Epidermal melanocyte (primary cell): ENCODE data around the gene CABCOCO1.

Experiments
- DNase-seq: peaks from one replicate; pipeline ENCODE4 v3.0.0; 2011; ENCODE audit warnings: low spot score; ENCODE audit not compliant: insufficient read length

CABCOCO1 gene

DNA sequence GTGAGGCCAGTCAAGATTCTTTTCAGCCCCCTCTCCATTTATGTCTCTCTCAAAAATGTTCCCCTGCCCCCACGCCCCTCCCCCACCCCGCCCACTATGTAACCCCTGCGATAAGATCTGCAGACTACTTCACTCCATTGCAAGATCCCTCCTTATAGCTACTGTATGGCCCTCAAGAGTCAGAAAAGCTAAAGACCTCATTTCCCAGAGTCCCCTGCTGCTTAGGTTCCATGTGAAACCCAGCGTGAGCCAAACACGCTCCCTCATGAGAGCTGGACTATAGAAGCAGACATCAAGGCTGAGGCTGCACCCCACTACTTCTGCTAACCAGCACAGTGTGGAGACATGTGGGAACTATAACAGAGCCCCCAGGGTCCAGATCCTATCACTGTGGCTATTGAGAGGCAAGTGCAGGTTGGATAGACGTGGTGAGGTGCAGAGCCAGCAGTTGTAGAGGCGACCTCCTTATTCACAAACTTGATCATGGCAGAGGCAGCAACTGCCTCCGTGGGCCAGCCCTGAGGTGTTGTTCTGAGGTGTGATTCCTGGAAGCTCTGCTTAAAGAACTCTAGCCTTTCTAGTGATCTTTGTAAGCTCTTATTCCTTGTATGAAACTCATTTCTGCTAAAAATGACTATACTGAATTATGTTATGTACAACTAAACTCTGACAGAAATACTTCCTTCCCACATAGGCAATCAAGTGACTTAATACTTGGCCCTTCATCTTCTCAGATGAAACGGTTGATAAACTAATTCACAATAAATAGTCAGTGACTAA, 121.8 kb downstream of the CABCOCO1 start:
- DNase-seq = no peak

DNA sequence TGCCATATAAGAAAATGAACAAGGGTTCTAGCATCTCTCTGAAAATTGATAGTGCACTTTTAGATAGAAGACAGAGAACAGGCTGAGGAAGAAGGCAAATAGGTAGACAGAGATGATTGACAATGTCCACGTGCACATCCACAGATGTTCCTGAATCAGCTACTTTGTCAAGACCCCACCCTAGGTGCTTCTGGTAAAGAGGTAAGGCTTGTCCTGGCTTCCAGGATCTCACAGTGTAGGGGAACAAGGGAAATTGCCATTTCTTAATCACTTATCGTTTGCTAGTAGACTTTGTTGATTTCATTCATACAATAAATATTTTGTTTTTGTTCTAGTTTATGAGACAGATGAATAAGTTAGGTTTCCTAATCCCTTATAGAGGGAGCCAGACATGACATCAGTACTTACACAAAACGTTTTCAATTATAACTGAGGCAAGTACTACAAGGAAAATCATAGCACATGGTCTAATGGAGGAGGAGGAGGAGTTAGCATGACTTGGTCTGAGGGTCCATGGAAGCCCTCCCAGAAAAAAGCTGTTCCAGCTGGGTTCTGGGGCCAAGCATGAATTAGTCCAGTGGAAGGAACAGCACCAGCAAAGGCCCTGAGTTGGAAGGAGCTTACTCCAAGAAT, 122.9 kb downstream of the CABCOCO1 start:
- DNase-seq = no peak

DNA sequence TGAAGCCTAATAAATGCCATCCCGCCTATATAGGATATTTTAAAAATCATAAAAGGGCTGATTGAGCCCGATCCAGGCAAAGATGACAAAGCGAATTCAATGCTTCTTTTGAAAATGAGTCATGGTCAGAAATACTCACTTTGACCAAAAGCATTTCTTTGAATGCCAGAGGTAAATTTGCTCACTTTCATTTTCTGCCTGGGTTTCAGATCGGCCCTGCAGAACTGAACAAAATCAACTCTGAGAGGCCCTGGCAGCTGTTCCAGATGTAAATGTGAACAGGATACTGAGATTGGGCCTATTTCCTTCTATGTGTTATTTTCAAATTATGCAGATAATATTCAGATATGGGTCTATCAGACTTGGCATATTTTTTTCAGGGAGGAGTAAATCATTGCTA, 124.0 kb downstream of the CABCOCO1 start:
- DNase-seq = peak; percentile 63

DNA sequence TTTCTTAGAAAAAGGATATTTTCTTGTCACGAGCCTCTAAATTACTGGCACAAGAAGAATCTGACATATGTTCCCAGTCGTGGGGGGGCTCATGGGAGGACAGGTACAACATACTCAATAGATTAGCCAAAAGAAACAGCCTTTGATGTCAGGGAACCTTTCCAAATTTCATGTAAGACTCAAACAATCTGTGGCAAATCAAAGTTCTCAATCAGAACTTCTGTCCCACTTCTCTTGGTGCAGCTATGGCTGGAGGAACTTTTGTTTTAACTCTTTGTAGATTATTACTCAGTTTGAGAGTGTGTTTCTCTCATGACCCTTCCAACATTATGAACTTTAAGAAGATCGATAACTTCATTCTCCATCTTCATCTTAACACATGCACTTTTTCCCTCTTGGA, 124.4 kb downstream of the CABCOCO1 start:
- no peak for DNase-seq

DNA sequence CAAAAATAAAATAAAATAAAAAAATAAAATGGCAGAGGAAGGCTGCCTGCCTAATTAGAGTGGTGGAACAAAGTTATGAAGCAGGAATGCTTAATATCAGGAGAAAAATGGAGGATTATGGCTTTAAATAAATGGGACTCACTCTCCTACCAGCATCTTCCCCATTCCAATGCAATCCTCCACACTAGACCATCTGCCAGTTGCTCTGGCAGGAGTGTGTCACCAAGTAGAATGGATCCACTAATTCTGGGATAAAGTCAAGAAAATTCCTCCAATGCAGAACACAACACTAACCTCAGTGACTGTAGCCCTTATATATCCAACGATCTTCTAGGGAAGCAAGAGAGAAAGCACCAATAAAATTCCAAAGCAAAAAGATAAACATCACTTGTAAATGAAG, 126.3 kb downstream of the CABCOCO1 start:
- no peak for DNase-seq

DNA sequence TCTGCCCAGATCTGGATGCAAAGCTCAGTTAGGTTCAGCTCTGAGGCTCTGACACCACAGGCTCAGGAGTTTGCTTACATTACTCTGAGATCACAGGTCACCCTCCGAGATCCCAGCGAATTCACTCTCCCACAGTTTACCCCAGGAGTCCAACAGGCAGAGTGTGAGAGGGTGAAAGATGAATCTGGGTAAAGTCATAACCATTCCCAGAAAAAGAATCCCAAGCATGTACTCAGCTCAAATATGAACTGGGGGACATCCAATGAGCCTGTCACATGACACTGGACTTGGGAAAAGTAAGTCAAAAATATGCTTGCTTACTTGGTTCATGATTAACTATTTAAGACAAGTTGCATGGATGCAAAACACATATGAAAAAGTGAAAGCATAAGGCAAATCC, 128.5 kb downstream of the CABCOCO1 start:
- no peak for DNase-seq

DNA sequence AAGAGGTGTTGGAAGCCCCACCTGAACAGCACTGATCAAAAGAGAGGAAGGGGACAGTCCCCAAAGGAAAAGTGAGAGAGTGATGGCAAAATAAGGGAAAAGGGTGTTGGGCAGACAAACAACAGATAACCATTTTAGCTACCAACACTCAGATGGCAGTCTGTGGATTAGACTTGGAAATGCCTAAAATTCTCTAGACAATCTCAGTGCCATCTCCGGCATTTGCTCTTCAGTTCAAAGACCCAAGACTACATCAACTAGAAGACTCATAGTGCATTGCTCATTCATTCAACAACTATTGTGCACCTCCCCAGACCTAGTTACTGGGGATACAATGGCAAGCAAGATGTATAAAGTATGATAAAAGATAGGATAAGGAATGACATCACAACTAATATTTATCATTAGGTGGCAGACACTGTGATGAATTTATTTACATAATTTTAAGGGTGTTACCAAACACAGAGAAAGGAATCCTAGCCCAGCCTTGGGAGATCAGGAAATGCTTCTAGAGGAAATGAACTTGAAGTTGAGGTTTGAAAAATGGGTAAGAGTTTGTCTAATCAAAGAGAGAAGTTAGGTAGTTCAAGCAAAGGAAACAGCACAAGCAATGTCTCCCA, 129.5 kb downstream of the CABCOCO1 start:
- no peak for DNase-seq

DNA sequence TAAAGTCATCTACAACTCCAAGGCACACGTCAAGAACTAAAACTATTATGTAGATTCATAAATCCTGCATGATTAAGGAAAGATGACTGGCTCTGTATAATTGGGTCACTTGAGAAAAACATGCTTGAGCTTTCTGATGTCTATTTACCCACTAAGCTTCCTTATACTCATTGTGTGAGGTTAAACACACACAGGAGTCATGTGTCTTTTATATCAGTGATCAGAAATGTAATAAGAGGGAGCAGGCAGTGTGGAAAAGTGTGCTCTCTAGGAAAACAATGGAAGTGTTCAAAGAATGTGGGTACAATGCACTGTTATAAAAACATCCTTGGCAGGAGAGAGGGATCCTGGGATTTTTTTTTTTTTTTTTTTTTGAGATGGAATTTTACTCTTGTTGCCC, 130.2 kb downstream of the CABCOCO1 start:
- DNase-seq = no peak

DNA sequence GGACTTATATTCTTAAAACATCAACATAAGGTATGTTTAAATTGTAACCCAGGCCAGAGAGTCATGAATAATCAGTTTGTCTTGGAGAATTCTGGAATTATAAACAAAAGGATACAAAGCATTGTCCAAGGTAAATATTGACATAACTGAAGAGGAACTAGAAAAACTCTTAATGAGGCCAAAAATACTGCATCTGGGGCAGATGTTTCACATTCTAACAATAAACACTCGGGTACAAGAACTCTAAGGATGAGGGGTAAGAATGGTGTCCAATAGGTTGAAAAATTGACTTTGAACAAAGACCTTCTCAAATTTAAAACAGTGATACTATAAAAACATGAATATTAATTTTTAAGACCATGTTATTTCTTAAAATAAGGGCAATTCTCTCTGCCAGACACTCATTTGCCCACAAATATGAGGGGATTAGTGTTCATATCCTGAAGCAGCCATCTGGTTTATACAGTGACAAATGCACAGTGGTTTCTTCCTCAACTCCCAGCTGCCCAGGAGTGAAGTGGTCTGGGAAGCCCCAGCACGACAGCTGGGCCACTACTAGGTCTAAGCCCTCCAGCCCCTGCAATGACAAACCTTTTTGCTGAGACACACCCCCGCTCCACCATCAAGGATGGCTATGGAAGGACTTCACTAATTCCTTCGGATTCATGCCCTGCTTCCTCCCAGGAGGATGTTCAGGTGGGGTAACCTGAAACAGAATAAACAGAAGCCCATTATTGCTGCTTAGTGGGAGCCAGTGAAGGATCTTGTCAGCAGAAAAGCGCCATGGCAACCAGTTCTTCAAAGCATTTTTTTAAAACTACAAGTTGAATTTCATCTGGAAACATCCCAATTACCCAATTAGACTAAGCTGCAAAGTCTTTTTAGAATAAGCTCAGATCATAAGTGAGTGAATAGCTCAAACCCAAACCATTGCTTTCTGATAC, 131.3 kb downstream of the CABCOCO1 start:
- DNase-seq = no peak

DNA sequence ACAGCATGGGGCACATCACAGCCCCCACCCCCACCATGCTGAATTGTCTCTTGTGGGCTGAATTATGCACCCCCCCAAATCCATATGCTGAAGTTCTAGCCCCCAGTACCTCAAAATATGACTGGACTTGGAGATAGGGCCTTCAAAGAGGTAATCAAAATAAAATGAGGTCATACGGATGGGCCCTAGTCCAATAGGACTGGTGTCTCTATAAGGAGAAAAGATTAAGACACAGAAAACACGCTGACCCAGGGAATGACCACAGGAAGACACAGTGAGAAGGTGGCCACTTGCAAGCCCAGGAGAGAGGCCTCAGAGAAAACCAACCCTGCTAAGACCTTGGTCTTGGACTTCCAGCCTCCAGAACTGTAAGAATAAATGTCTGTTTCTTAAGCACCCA, 132.4 kb downstream of the CABCOCO1 start:
- DNase-seq = no peak

DNA sequence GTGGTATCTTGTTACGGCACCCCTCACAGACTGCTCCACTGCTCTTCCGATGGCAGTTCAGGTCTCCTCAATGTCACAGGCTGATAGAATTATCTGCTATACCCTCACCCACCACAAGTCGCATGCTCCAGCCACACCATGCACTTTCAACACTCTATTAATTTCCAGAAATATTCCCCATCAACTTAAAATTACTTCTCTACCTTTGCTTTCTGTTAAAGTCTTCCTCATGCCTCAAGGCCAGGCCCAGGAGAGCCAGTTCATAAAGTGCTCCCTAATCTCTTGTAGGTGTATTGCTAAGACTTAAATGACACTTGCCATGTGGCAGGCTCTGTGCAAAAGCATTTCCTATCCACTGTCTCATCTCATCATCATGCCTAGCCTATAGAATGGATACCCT, 132.8 kb downstream of the CABCOCO1 start:
- DNase-seq = no peak

DNA sequence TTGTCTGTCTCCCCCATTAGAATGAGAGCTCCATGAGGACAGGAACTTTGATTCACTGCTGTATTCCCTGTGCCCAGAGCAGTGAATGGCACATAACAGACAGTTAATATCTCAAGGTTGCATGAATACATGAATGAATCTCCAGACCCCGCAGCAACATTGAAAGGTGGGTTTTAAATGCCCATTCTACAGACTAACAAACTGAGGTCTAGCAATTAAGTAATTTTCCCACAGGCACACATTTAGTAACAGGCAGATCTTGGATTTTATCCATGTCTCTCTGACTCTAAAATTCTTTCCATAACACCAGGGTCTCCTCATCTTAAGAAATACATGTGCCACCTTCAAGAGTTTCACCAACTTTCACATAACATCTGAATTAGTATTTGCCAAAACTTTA, 134.1 kb downstream of the CABCOCO1 start:
- DNase-seq = no peak

DNA sequence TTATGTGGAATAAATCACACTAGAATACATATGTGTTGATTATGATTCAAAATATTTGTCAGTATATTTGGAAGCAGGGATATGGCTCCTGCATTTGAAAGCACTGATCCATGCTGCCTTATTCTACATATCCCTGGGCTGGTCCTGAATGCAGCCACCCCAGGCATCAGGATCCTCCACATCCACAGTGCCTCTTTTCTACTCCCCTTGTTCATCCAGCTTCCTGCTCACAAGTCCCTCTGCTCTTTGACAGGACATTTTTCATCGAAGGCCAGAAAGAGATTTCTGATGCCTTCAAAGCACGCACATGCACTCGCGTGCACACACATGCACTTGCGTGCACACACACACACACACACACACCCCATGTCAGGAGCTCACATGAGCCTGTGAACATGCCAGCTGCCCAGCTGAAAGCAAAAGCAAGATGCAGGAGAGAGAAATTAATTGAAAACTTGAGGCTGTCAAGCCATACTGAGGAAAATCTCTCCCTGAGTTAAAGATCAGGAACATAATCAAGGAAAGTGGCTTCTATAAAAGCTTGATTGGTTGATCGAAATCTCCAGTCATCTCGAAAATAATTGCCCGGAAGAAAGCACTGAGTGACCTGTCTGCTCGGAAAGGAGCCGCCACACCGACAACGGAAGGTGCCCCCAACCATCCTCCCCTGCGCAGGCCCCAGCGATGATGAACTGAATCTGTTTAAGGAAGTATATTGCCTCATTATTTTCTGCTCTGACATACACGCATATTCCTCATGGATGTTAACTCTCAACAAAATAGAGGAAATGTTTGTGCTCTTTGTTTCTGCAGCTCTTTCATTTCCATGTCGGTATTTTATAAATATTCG, 134.8 kb downstream of the CABCOCO1 start:
- DNase-seq = no peak

DNA sequence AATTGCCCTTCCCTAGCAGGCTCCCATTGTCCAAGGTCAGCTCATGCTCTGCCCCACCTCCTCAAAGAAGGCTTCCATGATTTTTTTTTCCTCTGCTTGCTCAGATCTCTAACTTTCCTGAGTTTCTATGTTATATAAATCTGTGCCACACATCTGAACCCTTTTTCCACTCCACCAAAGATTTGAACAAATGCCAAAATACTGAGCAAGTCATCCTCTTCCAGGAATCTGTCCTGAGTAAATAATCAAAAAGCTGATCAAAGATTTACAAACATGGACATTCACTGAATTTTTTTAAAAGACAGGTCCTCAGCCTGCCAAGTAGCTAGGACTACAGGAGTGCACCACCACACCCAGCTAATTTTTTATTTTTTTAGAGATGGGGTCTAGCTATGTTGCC, 136.0 kb downstream of the CABCOCO1 start:
- no peak for DNase-seq

DNA sequence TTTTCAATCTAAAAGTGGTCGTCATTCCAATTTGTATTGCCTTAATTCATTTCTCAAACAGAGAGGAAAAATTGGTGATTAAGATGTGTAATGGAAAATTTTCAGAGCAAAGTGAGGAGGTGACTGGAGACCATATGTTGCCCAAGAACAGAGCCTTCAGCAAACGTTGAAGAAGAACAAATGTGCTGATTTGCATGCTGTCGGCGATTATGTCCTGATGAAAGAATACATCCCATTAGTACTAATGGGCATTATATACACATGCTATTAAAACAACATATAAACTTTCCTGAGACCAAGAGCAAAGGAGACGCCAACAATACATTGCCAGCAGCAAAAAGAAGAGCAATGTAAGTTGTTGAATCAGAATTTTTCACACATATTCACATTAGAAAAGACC, 138.8 kb downstream of the CABCOCO1 start:
- no peak for DNase-seq

DNA sequence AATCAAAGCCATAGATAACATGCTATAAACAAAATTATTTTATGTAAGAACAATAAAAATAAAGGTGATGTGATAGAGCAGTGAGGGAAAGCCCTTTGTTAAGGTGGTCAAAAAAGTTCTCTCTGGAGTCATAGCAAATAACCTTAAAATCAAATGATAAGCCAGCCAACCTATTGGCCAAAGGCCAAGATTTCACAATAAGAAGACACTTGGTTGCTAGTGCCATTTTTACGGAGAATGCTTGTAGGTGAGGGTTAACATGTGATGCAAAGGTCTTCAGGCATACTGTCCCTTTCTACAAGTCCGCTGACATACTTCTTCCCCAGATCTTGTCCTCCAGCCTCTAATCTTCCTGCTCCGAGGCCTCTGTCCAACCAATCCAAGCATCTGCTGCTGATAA, 140.5 kb downstream of the CABCOCO1 start:
- no peak for DNase-seq

DNA sequence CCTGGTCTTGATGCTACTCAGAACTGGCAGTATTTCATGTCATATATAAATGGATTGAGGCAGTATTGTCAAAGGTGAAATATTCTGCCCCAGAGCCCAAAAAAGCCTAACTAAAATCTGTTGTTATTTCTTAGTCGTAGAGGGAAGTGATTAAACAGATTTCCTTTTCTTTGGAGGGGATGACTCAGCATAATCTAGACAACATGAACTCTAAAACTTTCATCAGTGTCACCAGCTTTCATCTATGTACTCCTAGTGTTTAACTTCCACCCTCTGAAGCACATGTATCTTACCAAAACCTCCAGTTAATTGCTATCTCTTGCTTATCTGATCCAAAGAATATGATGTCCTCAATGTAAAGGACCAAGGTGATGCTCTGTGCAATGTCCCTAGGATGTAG, 141.7 kb downstream of the CABCOCO1 start:
- no peak for DNase-seq

DNA sequence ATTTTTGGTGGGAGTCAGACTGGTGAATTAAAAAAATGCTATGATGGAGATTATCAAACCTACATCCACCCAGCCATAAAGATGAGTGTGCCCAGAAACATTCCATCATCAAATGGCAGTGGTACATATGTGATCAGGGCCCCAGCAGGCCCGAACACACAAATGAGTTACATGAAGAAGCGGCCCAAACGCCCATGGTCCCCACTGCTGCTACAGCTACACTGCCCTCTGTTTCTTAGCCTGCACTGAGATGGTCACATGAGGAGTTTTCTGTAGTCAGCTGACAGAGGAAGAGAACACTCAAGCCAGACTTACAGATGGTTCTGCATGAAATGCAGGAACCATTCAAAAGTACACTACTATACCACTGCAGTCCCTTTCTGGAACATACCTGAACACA, 142.4 kb downstream of the CABCOCO1 start:
- no peak for DNase-seq

DNA sequence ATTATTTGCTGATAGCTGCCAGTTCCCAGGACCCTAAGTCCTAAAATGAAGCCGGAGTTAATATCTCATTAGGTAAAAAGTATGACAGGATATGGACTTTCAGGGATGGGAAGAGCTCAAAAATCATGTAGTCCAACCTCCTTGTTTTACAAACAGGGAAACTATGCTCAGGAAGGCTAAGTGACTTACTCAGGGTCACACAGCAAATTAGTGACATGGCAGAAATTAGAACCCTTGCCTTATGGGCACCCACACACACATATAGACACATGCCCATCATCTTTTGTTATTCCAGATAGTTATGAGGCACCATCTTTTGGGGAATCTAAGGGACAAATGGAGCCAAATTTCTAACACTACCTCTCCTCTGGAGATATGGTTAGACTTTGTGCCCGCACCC, 147.5 kb downstream of the CABCOCO1 start:
- DNase-seq = no peak

DNA sequence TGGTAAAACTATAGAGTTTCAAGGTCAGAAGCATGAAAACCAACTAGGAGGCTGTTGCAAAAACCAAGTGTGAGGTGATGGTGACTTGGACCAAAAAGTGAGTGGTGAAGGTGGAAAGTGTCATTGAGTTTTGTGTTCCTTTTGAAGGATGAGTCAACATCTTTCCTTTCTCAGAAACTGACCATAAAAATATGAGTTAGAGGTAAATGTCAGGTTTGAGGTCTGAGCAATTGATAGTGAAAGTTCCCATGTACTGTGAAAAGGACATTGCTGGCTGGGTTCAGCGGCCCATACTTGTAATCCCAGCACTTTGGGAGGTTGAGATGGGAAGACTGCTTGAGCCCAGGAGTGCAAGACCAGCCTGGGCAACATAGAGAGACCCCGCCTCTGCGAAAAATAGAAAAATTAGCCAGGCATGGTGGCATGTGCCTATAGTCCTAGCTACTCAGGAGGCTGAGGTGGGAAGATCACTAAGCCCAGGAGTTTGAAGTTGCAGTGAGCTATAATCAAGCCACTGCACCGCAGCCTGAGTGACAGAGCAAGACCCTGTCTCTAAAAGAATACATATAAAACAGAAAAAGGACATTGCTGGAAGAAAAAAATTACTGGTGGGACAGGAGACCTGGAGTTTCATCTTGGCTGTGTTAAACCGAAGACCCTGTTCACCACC, 149.5 kb downstream of the CABCOCO1 start:
- no peak for DNase-seq
